A549 (cell line): ENCODE data around the gene TMEM231.

Experiments used
- CHD2 ChIP-seq: fragments of 150-350 bp; IDR thresholded peaks from 2 replicates; pipeline ENCODE4 v1.6.1; 2014; ENCODE audit warnings: low read length; ENCODE audit not compliant: partially characterized antibody
- CTCF ChIP-seq: fragments of >200 bp; sonication (Bioruptor Twin); formaldehyde crosslinking; IDR thresholded peaks from 3 replicates; pipeline ENCODE4 v1.5.1; 2016
- ELK1 ChIP-seq: fragments of 150-350 bp; IDR thresholded peaks from 2 replicates; pipeline ENCODE4 v1.6.1; 2014; ENCODE audit warnings: low read depth, mild to moderate bottlenecking, low read length
- FOSB ChIP-seq: fragments of 250-450 bp; sonication (Bioruptor Pico); IDR thresholded peaks from 2 replicates; pipeline ENCODE4 v1.5.0; 2020; ENCODE audit warnings: mild to moderate bottlenecking, moderate library complexity
- HDAC2 ChIP-seq: fragments of 200-600 bp; sonication (generic); IDR thresholded peaks from 2 replicates; pipeline ENCODE4 v1.6.1; 2016
- HMGXB4 ChIP-seq: fragments of 250-450 bp; sonication (Bioruptor Pico); IDR thresholded peaks from 2 replicates; pipeline ENCODE4 v1.5.0; 2021; ENCODE audit warnings: mild to moderate bottlenecking, moderate library complexity, borderline replicate concordance
- POLR2A ChIP-seq: IDR thresholded peaks from 2 replicates; pipeline ENCODE4 v1.6.1; 2012; ENCODE audit warnings: mild to moderate bottlenecking, low read length
- RCOR1 ChIP-seq: fragments of 150-350 bp; IDR thresholded peaks from 2 replicates; pipeline ENCODE4 v1.6.1; 2014; ENCODE audit warnings: antibody characterized with exemption, low read length, low read depth
- RNF2 ChIP-seq: fragments of 200-600 bp; sonication (generic); IDR thresholded peaks from 2 replicates; pipeline ENCODE4 v1.6.1; 2016; ENCODE audit warnings: low read depth, mild to moderate bottlenecking, antibody characterized with exemption, moderate library complexity, borderline replicate concordance
- TP53 ChIP-seq: fragments of 250-450 bp; sonication (Bioruptor Pico); IDR thresholded peaks from 2 replicates; pipeline ENCODE4 v1.5.0; 2021; ENCODE audit warnings: mild to moderate bottlenecking, moderate library complexity

GRCh38 chr16:75514296-75514695 lies 41.8 kb downstream of the TMEM231 start:
- TF ChIP-seq CTCF (no peak), POLR2A (no peak), CHD2 (no peak), ELK1 (no peak), HMGXB4 (no peak), HDAC2 (no peak), TP53 (CRISPR knock-in tag) (no peak), RCOR1 (no peak), FOSB (no peak), RNF2 (no peak)
